Thyroid gland (tissue), 4 donors: ENCODE measurements around the gene PRKRA. TPM values are rescaled to one million over a fixed set of nuclear protein-coding genes. Genes with fewer than 3 reads are reported as not detected.

Experiments used
- DNase-seq, 2 donors: peaks; one replicate each; pipeline ENCODE4 v3.0.0-alpha.2; 2019
- H3K27ac ChIP-seq, 3 donors: fragments of 200-600 bp; sonication (generic); 1 replicate in 2 of 3; 2 replicates in 1 of 3; pipeline ENCODE4 v1.5.1; 2016 to 2019; ENCODE audit warnings: mild to moderate bottlenecking in 1 of 3, moderate library complexity in 1 of 3
- H3K27me3 ChIP-seq: fragments of 200-600 bp; sonication (generic); one replicate; pipeline ENCODE4 v1.5.1; 2019
- H3K36me3 ChIP-seq, 2 donors: fragments of 200-600 bp; sonication (generic); one replicate each; pipeline ENCODE4 v1.5.1; 2016 to 2019
- H3K4me1 ChIP-seq, 2 donors: fragments of 200-600 bp; sonication (generic); one replicate each; pipeline ENCODE4 v1.5.1; 2017 to 2019
- H3K4me3 ChIP-seq, 3 donors: fragments of 200-600 bp; sonication (generic); replicated peaks in 1 of 3; 1 replicate in 2 of 3; 2 replicates in 1 of 3; pipeline ENCODE4 v1.5.1; 2016; ENCODE audit warnings: mild to moderate bottlenecking in 1 of 3
- H3K9me3 ChIP-seq: fragments of 200-600 bp; sonication (generic); one replicate; pipeline ENCODE4 v1.5.1; 2017
- POLR2A ChIP-seq, 2 donors: fragments of 450-650 bp; IDR thresholded peaks; one replicate each; pipeline ENCODE4 v1.6.1; 2017; ENCODE audit warnings: antibody characterized with exemption in 2 of 2, mild to moderate bottlenecking in 2 of 2, moderate library complexity in 1 of 2
- WGBS, 2 donors: methylation state at CpG; one replicate each; pipeline ENCODE4 v1.1.5; 2017; 5-methylcytosine and 5-hydroxymethylcytosine counted together
- intact Hi-C: fragments of 100-400 bp; cut with DNase I; formaldehyde crosslinking; loops from one replicate; pipeline ENCODE4 v1.15.1; 2023
- total RNA-seq, 4 donors: library from RNA; depleted of rRNA; stranded (reverse); fragments of >200 nt; gene quantifications; one replicate each; pipeline ENCODE4 v1.2.3, GENCODE V29; 2016
- TF ChIP-seq, protein P1 (sequence below), 6 experiments: fragments of 200-600 bp in 3 of 6; fragments of 450-650 bp in 3 of 6; sonication (generic) in 3 of 6; IDR thresholded peaks; one replicate each; pipeline ENCODE4 v1.5.1; 2016 to 2019; ENCODE audit warnings: antibody characterized with exemption in 6 of 6, mild to moderate bottlenecking in 2 of 6, inconsistent platforms in 1 of 6, moderate library complexity in 1 of 6

PRKRA gene
- total RNA-seq, 4 donors from 2014 or later, result 54.9 to 72.2 (median 64.8) TPM

DNA sequence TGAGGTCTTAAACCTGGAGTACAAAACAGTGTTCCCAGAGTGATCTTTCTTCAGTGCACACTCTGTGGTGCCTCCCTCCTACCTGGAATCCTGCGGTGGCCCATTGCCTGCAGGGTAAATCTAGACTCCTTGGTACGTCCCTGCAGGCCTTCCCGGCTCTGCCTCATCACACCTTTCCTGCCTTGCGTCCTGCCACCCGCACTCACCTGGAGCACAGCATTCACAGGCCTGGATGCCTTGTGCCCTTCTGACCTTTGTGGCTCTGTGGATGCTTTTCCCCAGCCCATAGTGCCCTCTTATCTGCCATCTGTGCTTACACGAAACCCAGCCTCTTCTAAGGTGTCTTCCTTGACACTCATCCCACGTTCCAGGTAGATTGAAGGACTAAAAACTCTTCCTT is 62.7 kb downstream of the PRKRA start:
- H3K27ac ChIP-seq, result no peak overlapping the region
- H3K9me3 ChIP-seq, result no peaks in the 10 kb centered on the region
- DNase-seq, result no peak
- no peak overlapping the region for H3K4me3 ChIP-seq
- TF ChIP-seq, protein P1, sequence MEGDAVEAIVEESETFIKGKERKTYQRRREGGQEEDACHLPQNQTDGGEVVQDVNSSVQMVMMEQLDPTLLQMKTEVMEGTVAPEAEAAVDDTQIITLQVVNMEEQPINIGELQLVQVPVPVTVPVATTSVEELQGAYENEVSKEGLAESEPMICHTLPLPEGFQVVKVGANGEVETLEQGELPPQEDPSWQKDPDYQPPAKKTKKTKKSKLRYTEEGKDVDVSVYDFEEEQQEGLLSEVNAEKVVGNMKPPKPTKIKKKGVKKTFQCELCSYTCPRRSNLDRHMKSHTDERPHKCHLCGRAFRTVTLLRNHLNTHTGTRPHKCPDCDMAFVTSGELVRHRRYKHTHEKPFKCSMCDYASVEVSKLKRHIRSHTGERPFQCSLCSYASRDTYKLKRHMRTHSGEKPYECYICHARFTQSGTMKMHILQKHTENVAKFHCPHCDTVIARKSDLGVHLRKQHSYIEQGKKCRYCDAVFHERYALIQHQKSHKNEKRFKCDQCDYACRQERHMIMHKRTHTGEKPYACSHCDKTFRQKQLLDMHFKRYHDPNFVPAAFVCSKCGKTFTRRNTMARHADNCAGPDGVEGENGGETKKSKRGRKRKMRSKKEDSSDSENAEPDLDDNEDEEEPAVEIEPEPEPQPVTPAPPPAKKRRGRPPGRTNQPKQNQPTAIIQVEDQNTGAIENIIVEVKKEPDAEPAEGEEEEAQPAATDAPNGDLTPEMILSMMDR (IDR thresholded peaks at IDR 0.05), result no peak
- TF ChIP-seq POLR2A (IDR thresholded peaks at IDR 0.05), result no peak
- H3K4me1 ChIP-seq, result no peaks in the 10 kb centered on the region
- intact Hi-C loops, result no loop called here
- H3K36me3 ChIP-seq, result no peaks in the 10 kb centered on the region
- H3K27me3 ChIP-seq, result no peaks in the 10 kb centered on the region
- 87 to 90% methylated on average over 7 of the region's 7 CpGs for WGBS, 2 donors

DNA sequence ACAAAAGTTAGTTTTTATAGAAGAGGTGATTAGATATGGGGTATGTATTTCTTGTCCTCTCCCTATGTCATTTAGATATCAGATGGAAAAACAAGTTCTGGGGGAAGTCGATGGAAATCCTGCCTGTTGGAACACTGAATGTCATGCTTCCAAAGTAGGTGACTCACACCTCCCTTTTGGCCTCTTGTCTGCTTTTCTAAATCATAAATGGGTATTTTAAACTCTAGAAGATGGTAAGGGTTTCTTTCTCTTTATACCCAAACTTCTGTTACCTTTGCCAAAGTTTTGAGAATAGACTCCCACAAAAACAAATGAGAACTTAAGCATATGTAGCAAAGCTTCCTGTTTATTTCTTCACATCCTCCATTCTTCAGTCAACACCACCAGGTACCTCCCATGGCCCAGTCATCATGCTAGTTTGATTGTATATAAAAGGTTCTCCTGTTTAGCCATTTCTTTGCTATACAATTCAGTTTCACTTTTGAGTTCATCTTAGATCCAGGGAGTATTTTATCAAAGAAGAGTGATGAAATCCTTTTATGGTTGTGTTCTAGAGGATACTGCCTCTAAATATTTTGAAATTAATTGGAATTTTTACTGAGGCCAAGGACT is 63.9 kb downstream of the PRKRA start:
- WGBS, 2 donors, result 73 to 76% methylated on average over 1 of the region's 1 CpG
- Histone ChIP-seq H3K27ac (no peak overlapping the region), H3K36me3 (no peaks in the 10 kb centered on the region), H3K9me3 (no peaks in the 10 kb centered on the region), H3K4me1 (no peaks in the 10 kb centered on the region), H3K27me3 (no peaks in the 10 kb centered on the region), H3K4me3 (no peak overlapping the region)
- TF ChIP-seq, protein P1 (IDR thresholded peaks at IDR 0.05), result no peak
- no peak for TF ChIP-seq POLR2A (IDR thresholded peaks at IDR 0.05)
- intact Hi-C loops, result no loop called here
- DNase-seq, result no peak

DNA sequence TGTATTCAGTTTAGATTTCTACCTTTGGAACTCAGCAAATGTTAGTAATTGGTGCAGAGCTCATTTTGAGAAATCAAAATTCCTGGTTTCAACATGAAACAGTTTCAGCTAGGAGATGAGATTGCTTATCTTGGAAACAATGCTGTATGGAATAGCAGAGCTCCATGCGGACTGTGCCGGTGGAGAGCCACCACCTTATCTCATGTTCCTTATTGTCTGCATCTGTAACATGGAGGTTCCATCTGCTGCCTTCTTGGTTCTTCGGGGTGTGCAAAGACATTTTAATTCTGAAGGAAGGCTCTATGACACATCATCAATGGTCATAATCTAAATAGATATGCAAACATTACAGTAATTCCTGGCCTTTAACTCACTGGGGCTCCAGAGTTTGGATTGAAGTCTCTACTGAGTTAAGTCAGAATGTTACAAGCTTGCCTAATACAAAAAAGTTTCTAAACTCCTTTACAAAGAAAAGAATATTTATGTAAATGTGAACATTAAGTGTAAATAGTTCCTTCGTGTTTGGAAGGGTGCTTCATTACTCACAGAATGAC is 65.3 kb downstream of the PRKRA start:
- H3K27me3 ChIP-seq, result no peaks in the 10 kb centered on the region
- H3K4me3 ChIP-seq, result no peak overlapping the region
- H3K4me1 ChIP-seq, result no peaks in the 10 kb centered on the region
- no peaks in the 10 kb centered on the region for H3K36me3 ChIP-seq
- intact Hi-C loops, result no loop called here
- no peak for DNase-seq
- TF ChIP-seq, protein P1 (IDR thresholded peaks at IDR 0.05), result no peak
- TF ChIP-seq POLR2A (IDR thresholded peaks at IDR 0.05), result no peak
- no peak overlapping the region for H3K27ac ChIP-seq
- no peaks in the 10 kb centered on the region for H3K9me3 ChIP-seq
- WGBS, 2 donors, result 75 to 83% methylated on average over 4 of the region's 4 CpGs

GRCh38 chr2:178383718-178384117 is 67.3 kb downstream of the PRKRA start:
- no peak for TF ChIP-seq POLR2A (IDR thresholded peaks at IDR 0.05)
- TF ChIP-seq, protein P1 (IDR thresholded peaks at IDR 0.05), result no peak
- H3K9me3 ChIP-seq, result no peaks in the 10 kb centered on the region
- H3K27me3 ChIP-seq, result no peaks in the 10 kb centered on the region
- H3K27ac ChIP-seq, result no peak overlapping the region
- WGBS, 2 donors, result 92% methylated on average over 5 of the region's 5 CpGs
- no peak overlapping the region for H3K4me3 ChIP-seq
- H3K36me3 ChIP-seq, result no peaks in the 10 kb centered on the region
- no peaks in the 10 kb centered on the region for H3K4me1 ChIP-seq
- DNase-seq, result no peak
- intact Hi-C loops, result no loop called here

Other genes with a start within 250 kb of the PRKRA start
- gene PJVK, start 203 bp upstream of the PRKRA start, total RNA-seq, result 1 to 10 TPM; 3.0 to 7.3 (median 4.9) TPM
- 10 to 100 TPM; 10.0 to 22.4 (median 16.5) TPM for gene FKBP7, start 27.4 kb upstream of the PRKRA start, total RNA-seq
- 10 to 100 TPM; 12.3 to 23.5 (median 15.6) TPM for gene PLEKHA3, start 29.3 kb upstream of the PRKRA start, total RNA-seq